ENCODE data around the gene BAHD1. TPM values are rescaled to one million over a fixed set of nuclear protein-coding genes. Genes with fewer than 3 reads are reported as not detected.

Gene BAHD1
- total and polyA plus RNA-seq, 2 experiments from 2014 or later: 11.2 to 40.1 TPM

DNA sequence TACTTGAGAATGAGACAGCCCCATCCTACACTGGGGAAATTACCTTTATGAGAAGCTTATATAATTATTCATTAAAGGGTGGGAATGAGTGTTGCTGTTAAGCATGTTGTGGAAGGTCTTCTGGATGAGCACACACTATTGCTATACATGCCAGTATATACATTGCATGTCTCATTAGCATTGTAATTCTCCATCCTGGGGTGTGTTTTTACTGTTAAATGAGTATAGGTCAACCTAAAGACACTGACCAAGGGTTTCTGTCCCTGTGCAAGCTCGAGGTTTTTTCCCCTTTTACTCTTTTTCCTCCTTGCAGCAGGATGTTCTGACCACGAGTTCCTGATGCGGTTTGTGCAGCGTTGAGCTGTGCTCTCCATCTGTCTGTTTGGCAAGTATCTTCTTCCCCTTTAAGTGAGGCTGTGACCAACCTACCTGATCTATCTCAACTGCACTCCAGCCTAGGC is 42.3 kb upstream of the BAHD1 start:
- H2AFZ ChIP-seq: no peak overlapping the region
- peaks cover 9% of the 10 kb centered on the region for H3K36me3 ChIP-seq (ENCODE audit: insufficient read depth)
- H3K4me1 ChIP-seq (ENCODE audit: insufficient read depth): no peaks in the 10 kb centered on the region
- H3K4me1 Mint-ChIP-seq: no peaks in the 10 kb centered on the region
- TF ChIP-seq, protein P1, sequence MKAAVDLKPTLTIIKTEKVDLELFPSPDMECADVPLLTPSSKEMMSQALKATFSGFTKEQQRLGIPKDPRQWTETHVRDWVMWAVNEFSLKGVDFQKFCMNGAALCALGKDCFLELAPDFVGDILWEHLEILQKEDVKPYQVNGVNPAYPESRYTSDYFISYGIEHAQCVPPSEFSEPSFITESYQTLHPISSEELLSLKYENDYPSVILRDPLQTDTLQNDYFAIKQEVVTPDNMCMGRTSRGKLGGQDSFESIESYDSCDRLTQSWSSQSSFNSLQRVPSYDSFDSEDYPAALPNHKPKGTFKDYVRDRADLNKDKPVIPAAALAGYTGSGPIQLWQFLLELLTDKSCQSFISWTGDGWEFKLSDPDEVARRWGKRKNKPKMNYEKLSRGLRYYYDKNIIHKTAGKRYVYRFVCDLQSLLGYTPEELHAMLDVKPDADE (IDR thresholded peaks at IDR 0.05): no peak
- TF ChIP-seq NANOG (IDR thresholded peaks at IDR 0.05; ENCODE audit: borderline replicate concordance) (no peak), CREB1 (CRISPR knock-in tag; IDR thresholded peaks at IDR 0.05; ENCODE audit: low read depth) (no peak), ZNF331 (CRISPR knock-in tag; IDR thresholded peaks at IDR 0.05; ENCODE audit: low read depth) (no peak), STAT1 (IDR thresholded peaks at IDR 0.05; ENCODE audit: unreplicated experiment) (no peak)
- TF ChIP-seq, protein P2, sequence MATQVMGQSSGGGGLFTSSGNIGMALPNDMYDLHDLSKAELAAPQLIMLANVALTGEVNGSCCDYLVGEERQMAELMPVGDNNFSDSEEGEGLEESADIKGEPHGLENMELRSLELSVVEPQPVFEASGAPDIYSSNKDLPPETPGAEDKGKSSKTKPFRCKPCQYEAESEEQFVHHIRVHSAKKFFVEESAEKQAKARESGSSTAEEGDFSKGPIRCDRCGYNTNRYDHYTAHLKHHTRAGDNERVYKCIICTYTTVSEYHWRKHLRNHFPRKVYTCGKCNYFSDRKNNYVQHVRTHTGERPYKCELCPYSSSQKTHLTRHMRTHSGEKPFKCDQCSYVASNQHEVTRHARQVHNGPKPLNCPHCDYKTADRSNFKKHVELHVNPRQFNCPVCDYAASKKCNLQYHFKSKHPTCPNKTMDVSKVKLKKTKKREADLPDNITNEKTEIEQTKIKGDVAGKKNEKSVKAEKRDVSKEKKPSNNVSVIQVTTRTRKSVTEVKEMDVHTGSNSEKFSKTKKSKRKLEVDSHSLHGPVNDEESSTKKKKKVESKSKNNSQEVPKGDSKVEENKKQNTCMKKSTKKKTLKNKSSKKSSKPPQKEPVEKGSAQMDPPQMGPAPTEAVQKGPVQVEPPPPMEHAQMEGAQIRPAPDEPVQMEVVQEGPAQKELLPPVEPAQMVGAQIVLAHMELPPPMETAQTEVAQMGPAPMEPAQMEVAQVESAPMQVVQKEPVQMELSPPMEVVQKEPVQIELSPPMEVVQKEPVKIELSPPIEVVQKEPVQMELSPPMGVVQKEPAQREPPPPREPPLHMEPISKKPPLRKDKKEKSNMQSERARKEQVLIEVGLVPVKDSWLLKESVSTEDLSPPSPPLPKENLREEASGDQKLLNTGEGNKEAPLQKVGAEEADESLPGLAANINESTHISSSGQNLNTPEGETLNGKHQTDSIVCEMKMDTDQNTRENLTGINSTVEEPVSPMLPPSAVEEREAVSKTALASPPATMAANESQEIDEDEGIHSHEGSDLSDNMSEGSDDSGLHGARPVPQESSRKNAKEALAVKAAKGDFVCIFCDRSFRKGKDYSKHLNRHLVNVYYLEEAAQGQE (IDR thresholded peaks at IDR 0.05; ENCODE audit: unreplicated experiment): no peak
- H4K20me1 ChIP-seq (replicated peaks; ENCODE audit: insufficient read depth): no peaks in the 10 kb centered on the region
- H3K27me3 Mint-ChIP-seq (ENCODE audit: insufficient read depth, low read depth, poor library complexity): peaks cover 4% of the 10 kb centered on the region
- no peaks in the 10 kb centered on the region for H3K27me3 ChIP-seq (ENCODE audit: insufficient read depth)
- no peak overlapping the region for H3K27ac Mint-ChIP-seq
- no peak overlapping the region for H3K4me2 ChIP-seq
- no peak overlapping the region for H3K4me3 ChIP-seq
- no peaks in the 10 kb centered on the region for H3K9me2 ChIP-seq (ENCODE audit: insufficient read depth)
- H3K9me3 Mint-ChIP-seq: no peaks in the 10 kb centered on the region
- H3K4me3 Mint-ChIP-seq: no peak overlapping the region
- H3K79me2 ChIP-seq (replicated peaks; ENCODE audit: insufficient read depth): no peaks in the 10 kb centered on the region
- peaks cover 14% of the 10 kb centered on the region for H3K36me3 Mint-ChIP-seq (ENCODE audit: low read depth)
- no peak overlapping the region for H3K27ac ChIP-seq (ENCODE audit: low read depth)
- H3F3A ChIP-seq (replicated peaks; ENCODE audit: low read depth): 0 out of 2 replicates have a peak, but pooled peaks cover 4% of the 10 kb centered on the region
- ATAC-seq (no peak), DNase-seq (ENCODE audit: low spot score) (no peak)

DNA sequence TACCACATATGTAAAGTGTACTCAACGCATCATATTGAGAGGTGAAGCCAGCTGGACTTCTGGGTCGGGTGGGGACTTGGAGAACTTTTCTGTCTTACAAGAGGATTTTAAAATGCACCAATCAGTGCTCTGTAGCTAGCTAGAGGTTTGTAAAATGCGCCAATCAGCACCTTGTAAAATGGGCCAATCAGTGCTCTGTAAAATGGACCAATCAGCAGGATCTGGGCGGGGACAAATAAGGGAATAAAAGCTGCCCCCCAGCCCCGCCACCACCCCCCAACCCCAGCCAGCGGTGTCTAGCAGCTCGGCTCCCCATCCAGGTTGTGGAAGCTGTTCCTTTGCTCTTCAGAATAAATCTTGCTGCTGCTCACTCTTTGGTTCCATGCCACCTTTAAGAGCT is 41.4 kb upstream of the BAHD1 start:
- H3K9me3 Mint-ChIP-seq: no peaks in the 10 kb centered on the region
- no peak overlapping the region for H3K4me3 Mint-ChIP-seq
- TF ChIP-seq, protein P3, sequence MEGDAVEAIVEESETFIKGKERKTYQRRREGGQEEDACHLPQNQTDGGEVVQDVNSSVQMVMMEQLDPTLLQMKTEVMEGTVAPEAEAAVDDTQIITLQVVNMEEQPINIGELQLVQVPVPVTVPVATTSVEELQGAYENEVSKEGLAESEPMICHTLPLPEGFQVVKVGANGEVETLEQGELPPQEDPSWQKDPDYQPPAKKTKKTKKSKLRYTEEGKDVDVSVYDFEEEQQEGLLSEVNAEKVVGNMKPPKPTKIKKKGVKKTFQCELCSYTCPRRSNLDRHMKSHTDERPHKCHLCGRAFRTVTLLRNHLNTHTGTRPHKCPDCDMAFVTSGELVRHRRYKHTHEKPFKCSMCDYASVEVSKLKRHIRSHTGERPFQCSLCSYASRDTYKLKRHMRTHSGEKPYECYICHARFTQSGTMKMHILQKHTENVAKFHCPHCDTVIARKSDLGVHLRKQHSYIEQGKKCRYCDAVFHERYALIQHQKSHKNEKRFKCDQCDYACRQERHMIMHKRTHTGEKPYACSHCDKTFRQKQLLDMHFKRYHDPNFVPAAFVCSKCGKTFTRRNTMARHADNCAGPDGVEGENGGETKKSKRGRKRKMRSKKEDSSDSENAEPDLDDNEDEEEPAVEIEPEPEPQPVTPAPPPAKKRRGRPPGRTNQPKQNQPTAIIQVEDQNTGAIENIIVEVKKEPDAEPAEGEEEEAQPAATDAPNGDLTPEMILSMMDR (conservative IDR thresholded peaks at IDR 0.05; ENCODE audit: low read depth in 2 of 2): no peak
- TF ChIP-seq JUNB (IDR thresholded peaks at IDR 0.05; ENCODE audit: unreplicated experiment): no peak
- TF ChIP-seq, protein P2 (IDR thresholded peaks at IDR 0.05; ENCODE audit: unreplicated experiment): no peak
- TF ChIP-seq EZH2 (IDR thresholded peaks at IDR 0.05; ENCODE audit: low read depth, unreplicated experiment): no peak

More for the DNA sequence above, 41.4 kb upstream of the BAHD1 start:
- Histone ChIP-seq H3K4me3 (no peak overlapping the region), H3K79me2 (replicated peaks; ENCODE audit: insufficient read depth) (no peaks in the 10 kb centered on the region), H3K9me2 (ENCODE audit: insufficient read depth) (no peaks in the 10 kb centered on the region), H4K20me1 (replicated peaks; ENCODE audit: insufficient read depth) (no peaks in the 10 kb centered on the region), H3K36me3 (ENCODE audit: insufficient read depth) (no peaks in the 10 kb centered on the region), H2AFZ (no peak overlapping the region), H3K4me1 (ENCODE audit: insufficient read depth) (no peaks in the 10 kb centered on the region), H3K4me2 (no peak overlapping the region), H3F3A (replicated peaks; ENCODE audit: low read depth) (0 out of 2 replicates have a peak, but pooled peaks cover 4% of the 10 kb centered on the region), H3K27ac (ENCODE audit: low read depth) (no peak overlapping the region), H3K27me3 (ENCODE audit: insufficient read depth) (no peaks in the 10 kb centered on the region)
- ATAC-seq (no peak), DNase-seq (ENCODE audit: low spot score) (no peak)
- Mint-ChIP-seq H3K36me3 (ENCODE audit: low read depth) (peaks cover 6% of the 10 kb centered on the region; the same call in 1 of the 3 replicates), H3K27me3 (ENCODE audit: insufficient read depth, low read depth, poor library complexity) (peaks cover 4% of the 10 kb centered on the region), H3K27ac (no peak overlapping the region), H3K4me1 (no peaks in the 10 kb centered on the region)

Measured in GM23338 (cell line).